DOHH2 (cell line): ENCODE measurements around the gene TRIM25.

ENCODE experiments used
- H3F3A ChIP-seq: fragments of 200-600 bp; sonication (generic), shearing (Covaris generic); 2 replicates; pipeline ENCODE4 v1.6.0; 2016; ENCODE audit warnings: antibody characterized with exemption, mild to moderate bottlenecking; ENCODE audit not compliant: control insufficient read depth, insufficient read depth
- H3K27ac ChIP-seq: fragments of 200-600 bp; sonication (generic); 2 replicates; pipeline ENCODE4 v1.5.1; 2014; ENCODE audit warnings: low read depth, mild to moderate bottlenecking, low read length, moderate library complexity
- H3K27me3 ChIP-seq: fragments of 200-600 bp; sonication (generic); 2 replicates; pipeline ENCODE4 v1.6.1; 2014; ENCODE audit warnings: mild to moderate bottlenecking, low read length, mixed read lengths; ENCODE audit not compliant: control insufficient read depth
- H3K36me3 ChIP-seq: fragments of 200-600 bp; sonication (generic); 2 replicates; pipeline ENCODE4 v1.6.1; 2014; ENCODE audit warnings: mild to moderate bottlenecking, low read length, moderate library complexity, mixed read lengths; ENCODE audit not compliant: control insufficient read depth
- H3K4me1 ChIP-seq: fragments of 200-600 bp; sonication (generic); 2 replicates; pipeline ENCODE4 v1.6.1; 2014; ENCODE audit warnings: mild to moderate bottlenecking, low read length, mixed read lengths; ENCODE audit not compliant: control insufficient read depth
- H3K4me2 ChIP-seq: fragments of 200-600 bp; sonication (generic); 2 replicates; pipeline ENCODE4 v1.6.0; 2014; ENCODE audit warnings: mild to moderate bottlenecking, low read length, moderate library complexity
- H3K4me3 ChIP-seq: fragments of 200-600 bp; sonication (generic); 2 replicates; pipeline ENCODE4 v1.5.1; 2014; ENCODE audit warnings: mild to moderate bottlenecking, low read length, mixed read lengths
- H3K79me2 ChIP-seq: fragments of 200-600 bp; sonication (generic); 2 replicates; pipeline ENCODE4 v1.6.1; 2014; ENCODE audit warnings: mild to moderate bottlenecking, low read length, mixed read lengths; ENCODE audit not compliant: control insufficient read depth
- H3K9me2 ChIP-seq: fragments of 200-600 bp; sonication (generic); replicated peaks from 2 replicates; pipeline ENCODE4 v1.6.1; 2014; ENCODE audit warnings: mild to moderate bottlenecking, low read length, mixed read lengths; ENCODE audit not compliant: control insufficient read depth
- H3K9me3 ChIP-seq: fragments of 200-600 bp; sonication (generic); 2 replicates; pipeline ENCODE4 v1.6.1; 2014; ENCODE audit warnings: antibody characterized with exemption, low read length, mixed read lengths; ENCODE audit not compliant: control insufficient read depth, insufficient read depth
- H4K20me1 ChIP-seq: fragments of 200-600 bp; sonication (generic); 2 replicates; pipeline ENCODE4 v1.6.0; 2014; ENCODE audit warnings: low read depth, mild to moderate bottlenecking, antibody characterized with exemption, low read length, moderate library complexity; ENCODE audit not compliant: control insufficient read depth, insufficient read depth
- CTCF ChIP-seq: fragments of 200-600 bp; sonication (generic); IDR thresholded peaks from one replicate; pipeline ENCODE4 v1.5.1; 2014; ENCODE audit warnings: antibody characterized with exemption, mild to moderate bottlenecking, low read depth, low read length; ENCODE audit not compliant: poor library complexity, severe bottlenecking
- EZH2phosphoT487 ChIP-seq: fragments of 200-600 bp; sonication (generic); IDR thresholded peaks from 2 replicates; pipeline ENCODE4 v1.6.1; 2017; ENCODE audit warnings: borderline replicate concordance, mild to moderate bottlenecking, antibody characterized with exemption, low read length, moderate library complexity, mixed read lengths

Gene TRIM25

GRCh38 chr17:56896217-56896967 is 17.5 kb downstream of the TRIM25 start:
- Histone ChIP-seq H3K4me2 (peak overlapping the region; percentile 86), H3F3A (peaks cover 20% of the 10 kb centered on the region), H3K4me3 (peak overlapping the region; percentile 59), H4K20me1 (peaks cover 13% of the 10 kb centered on the region), H3K9me3 (no peaks in the 10 kb centered on the region), H3K79me2 (no peaks in the 10 kb centered on the region), H3K9me2 (no peaks in the 10 kb centered on the region), H3K27ac (peak overlapping the region; percentile 64), H3K36me3 (peaks cover 90% of the 10 kb centered on the region), H3K27me3 (no peaks in the 10 kb centered on the region), H3K4me1 (peaks cover 45% of the 10 kb centered on the region)
- TF ChIP-seq EZH2phosphoT487 = no peak

GRCh38 chr17:56894859-56895455 is 18.9 kb downstream of the TRIM25 start:
- Histone ChIP-seq H3K27me3 (no peaks in the 10 kb centered on the region), H3K4me1 (peaks cover 35% of the 10 kb centered on the region), H3K9me2 (no peaks in the 10 kb centered on the region), H3K4me3 (no peak overlapping the region), H3K9me3 (no peaks in the 10 kb centered on the region), H3K4me2 (no peak overlapping the region), H4K20me1 (peaks cover 13% of the 10 kb centered on the region), H3K36me3 (peaks cover 91% of the 10 kb centered on the region), H3K79me2 (no peaks in the 10 kb centered on the region), H3F3A (peaks cover 20% of the 10 kb centered on the region), H3K27ac (no peak overlapping the region)
- no peak for TF ChIP-seq EZH2phosphoT487
- no peak for TF ChIP-seq CTCF

GRCh38 chr17:56893503-56893902 is 20.3 kb downstream of the TRIM25 start:
- Histone ChIP-seq H3K36me3 (peaks cover 93% of the 10 kb centered on the region), H3K9me2 (no peaks in the 10 kb centered on the region)

More at GRCh38 chr17:56893503-56893902, 20.3 kb downstream of the TRIM25 start:
- Histone ChIP-seq H3K4me2 (no peak overlapping the region), H3K79me2 (no peaks in the 10 kb centered on the region), H3K27me3 (no peaks in the 10 kb centered on the region), H4K20me1 (peaks cover 15% of the 10 kb centered on the region), H3F3A (peaks cover 18% of the 10 kb centered on the region), H3K27ac (no peak overlapping the region), H3K9me3 (no peaks in the 10 kb centered on the region), H3K4me3 (no peak overlapping the region), H3K4me1 (peaks cover 30% of the 10 kb centered on the region)
- no peak for TF ChIP-seq CTCF
- TF ChIP-seq EZH2phosphoT487 = no peak
